BE2C (cell line): ENCODE results near the gene PATJ.

Experiments
- DNase-seq: peaks from one replicate; pipeline ENCODE4 v3.0.0-alpha.2; 2020
- H3K27me3 ChIP-seq: fragments of 250-450 bp; sonication (Bioruptor Pico); 2 replicates; pipeline ENCODE4 v1.5.1; 2020; ENCODE audit warnings: mild to moderate bottlenecking
- H3K36me3 ChIP-seq: fragments of 250-450 bp; sonication (Bioruptor Pico); 2 replicates; pipeline ENCODE4 v1.5.1; 2020; ENCODE audit warnings: mild to moderate bottlenecking
- H3K4me1 ChIP-seq: fragments of 250-450 bp; sonication (Bioruptor Pico); 2 replicates; pipeline ENCODE4 v1.5.1; 2020
- H3K4me3 ChIP-seq: 2 replicates; pipeline ENCODE4 v1.5.1; 2011; ENCODE audit warnings: low read depth, low read length
- H3K9me3 ChIP-seq: fragments of 250-450 bp; sonication (Bioruptor Pico); 2 replicates; pipeline ENCODE4 v1.5.1; 2020
- TF ChIP-seq, protein P1 (sequence below): IDR thresholded peaks from 2 replicates; pipeline ENCODE4 v1.5.1; 2012; ENCODE audit warnings: mild to moderate bottlenecking, low read depth, low read length

PATJ gene

DNA sequence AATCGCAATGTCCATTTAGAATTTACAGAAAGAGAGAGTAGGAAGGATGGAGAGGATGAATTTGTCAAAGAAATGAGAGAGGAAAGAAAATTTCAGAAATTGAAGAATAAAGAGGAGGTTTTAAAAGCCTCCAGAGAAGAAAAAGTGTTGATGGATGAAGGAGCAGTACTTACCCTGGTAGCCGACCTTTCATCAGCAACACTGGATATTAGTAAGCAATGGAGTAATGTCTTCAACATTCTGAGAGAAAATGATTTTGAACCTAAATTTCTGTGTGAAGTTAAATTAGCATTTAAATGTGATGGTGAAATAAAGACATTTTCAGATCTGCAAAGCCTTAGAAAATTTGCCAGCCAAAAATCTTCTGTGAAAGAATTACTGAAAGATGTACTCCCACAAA is 464.9 kb downstream of the PATJ start:
- Histone ChIP-seq H3K4me3 (no peak overlapping the region), H3K4me1 (no peaks in the 10 kb centered on the region), H3K9me3 (no peaks in the 10 kb centered on the region), H3K27me3 (no peaks in the 10 kb centered on the region), H3K36me3 (no peaks in the 10 kb centered on the region)
- TF ChIP-seq, protein P1, sequence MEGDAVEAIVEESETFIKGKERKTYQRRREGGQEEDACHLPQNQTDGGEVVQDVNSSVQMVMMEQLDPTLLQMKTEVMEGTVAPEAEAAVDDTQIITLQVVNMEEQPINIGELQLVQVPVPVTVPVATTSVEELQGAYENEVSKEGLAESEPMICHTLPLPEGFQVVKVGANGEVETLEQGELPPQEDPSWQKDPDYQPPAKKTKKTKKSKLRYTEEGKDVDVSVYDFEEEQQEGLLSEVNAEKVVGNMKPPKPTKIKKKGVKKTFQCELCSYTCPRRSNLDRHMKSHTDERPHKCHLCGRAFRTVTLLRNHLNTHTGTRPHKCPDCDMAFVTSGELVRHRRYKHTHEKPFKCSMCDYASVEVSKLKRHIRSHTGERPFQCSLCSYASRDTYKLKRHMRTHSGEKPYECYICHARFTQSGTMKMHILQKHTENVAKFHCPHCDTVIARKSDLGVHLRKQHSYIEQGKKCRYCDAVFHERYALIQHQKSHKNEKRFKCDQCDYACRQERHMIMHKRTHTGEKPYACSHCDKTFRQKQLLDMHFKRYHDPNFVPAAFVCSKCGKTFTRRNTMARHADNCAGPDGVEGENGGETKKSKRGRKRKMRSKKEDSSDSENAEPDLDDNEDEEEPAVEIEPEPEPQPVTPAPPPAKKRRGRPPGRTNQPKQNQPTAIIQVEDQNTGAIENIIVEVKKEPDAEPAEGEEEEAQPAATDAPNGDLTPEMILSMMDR, result no peak
- DNase-seq, result no peak

DNA sequence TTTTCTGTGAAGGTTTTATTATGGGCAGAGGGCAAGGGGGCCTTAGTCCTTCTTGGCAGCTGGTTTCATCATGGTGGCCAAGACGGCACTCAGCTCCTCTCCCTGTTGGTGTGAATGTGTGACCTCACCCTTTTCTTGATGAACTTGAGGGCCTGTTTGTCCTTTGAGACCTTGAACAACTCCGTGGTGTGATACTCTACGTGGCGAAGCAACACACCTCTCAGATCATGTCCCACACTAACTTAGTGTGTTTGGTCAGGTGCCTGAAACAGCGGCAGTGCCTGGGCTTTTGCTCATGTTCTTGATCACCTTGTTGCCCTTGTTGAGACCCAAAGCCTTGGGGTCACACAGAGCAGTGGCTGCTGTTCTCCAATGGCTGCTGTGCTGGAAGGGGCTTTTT is 465.8 kb downstream of the PATJ start:
- H3K9me3 ChIP-seq, result no peaks in the 10 kb centered on the region
- H3K27me3 ChIP-seq, result no peaks in the 10 kb centered on the region
- TF ChIP-seq, protein P1, result no peak
- DNase-seq, result no peak
- H3K4me3 ChIP-seq, result no peak overlapping the region
- no peaks in the 10 kb centered on the region for H3K36me3 ChIP-seq
- H3K4me1 ChIP-seq, result no peaks in the 10 kb centered on the region

DNA sequence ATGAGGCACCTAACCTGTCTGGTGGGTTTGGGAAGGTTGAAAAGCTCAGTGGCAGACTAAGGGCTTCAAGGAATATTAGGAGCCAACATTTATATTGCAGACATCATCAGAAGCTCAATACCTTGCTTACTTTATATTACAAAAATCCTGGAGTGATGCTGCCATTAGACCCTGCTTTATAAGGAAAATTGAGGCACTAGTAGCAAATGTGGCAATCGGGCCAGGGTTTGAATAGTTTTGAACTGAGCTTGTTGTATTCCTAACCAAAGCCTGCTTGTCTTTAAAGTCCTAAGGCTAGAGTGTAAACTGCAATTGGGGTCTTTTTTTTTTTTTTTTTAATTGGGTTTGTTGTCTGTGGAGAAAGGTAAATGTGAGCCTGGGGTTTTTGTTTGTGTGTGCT is 466.7 kb downstream of the PATJ start:
- H3K36me3 ChIP-seq, result no peaks in the 10 kb centered on the region

DNA sequence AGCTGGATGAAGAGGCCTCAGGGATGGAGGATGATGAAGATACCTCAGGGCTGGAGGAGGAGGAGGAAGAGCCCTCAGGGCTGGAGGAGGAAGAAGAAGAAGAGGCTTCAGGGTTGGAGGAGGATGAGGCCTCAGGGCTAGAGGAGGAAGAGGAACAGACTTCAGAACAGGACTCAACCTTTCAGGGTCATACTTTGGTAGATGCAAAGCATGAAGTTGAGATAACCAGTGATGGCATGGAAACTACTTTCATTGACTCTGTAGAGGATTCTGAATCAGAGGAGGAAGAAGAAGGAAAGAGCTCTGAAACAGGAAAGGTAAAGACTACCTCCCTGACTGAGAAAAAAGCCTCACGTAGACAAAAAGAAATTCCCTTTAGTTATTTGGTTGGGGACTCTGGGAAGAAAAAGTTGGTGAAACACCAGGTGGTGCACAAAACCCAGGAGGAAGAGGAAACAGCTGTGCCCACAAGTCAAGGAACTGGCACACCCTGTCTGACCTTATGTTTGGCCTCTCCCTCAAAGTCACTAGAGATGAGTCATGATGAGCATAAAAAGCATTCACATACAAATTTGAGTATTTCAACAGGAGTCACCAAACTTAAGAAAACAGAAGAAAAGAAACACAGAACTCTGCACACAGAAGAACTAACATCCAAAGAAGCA is 467.8 kb downstream of the PATJ start:
- no peaks in the 10 kb centered on the region for H3K9me3 ChIP-seq
- no peaks in the 10 kb centered on the region for H3K27me3 ChIP-seq
- TF ChIP-seq, protein P1, result no peak
- H3K36me3 ChIP-seq, result no peaks in the 10 kb centered on the region
- no peak overlapping the region for H3K4me3 ChIP-seq
- no peak for DNase-seq
- H3K4me1 ChIP-seq, result no peaks in the 10 kb centered on the region

More for the DNA sequence above, 466.7 kb downstream of the PATJ start:
- H3K9me3 ChIP-seq, result no peaks in the 10 kb centered on the region
- DNase-seq, result no peak
- H3K27me3 ChIP-seq, result no peaks in the 10 kb centered on the region
- H3K4me1 ChIP-seq, result no peaks in the 10 kb centered on the region
- TF ChIP-seq, protein P1, result no peak
- H3K4me3 ChIP-seq, result no peak overlapping the region

DNA sequence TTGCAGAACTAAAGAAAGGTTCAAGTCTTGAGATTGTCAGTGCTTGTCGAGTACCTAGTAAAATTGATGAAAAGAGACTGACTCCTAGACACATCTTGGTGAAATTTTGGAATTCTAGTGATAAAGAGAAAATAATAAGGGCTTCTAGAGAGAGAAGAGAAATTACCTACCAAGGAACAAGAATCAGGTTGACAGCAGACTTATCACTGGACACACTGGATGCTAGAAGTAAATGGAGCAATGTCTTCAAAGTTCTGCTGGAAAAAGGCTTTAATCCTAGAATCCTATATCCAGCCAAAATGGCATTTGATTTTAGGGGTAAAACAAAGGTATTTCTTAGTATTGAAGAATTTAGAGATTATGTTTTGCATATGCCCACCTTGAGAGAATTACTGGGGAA is 468.7 kb downstream of the PATJ start:
- H3K4me1 ChIP-seq, result no peaks in the 10 kb centered on the region
- H3K9me3 ChIP-seq, result no peaks in the 10 kb centered on the region
- no peaks in the 10 kb centered on the region for H3K27me3 ChIP-seq
- TF ChIP-seq, protein P1, result no peak
- H3K4me3 ChIP-seq, result no peak overlapping the region
- no peaks in the 10 kb centered on the region for H3K36me3 ChIP-seq
- DNase-seq, result no peak

DNA sequence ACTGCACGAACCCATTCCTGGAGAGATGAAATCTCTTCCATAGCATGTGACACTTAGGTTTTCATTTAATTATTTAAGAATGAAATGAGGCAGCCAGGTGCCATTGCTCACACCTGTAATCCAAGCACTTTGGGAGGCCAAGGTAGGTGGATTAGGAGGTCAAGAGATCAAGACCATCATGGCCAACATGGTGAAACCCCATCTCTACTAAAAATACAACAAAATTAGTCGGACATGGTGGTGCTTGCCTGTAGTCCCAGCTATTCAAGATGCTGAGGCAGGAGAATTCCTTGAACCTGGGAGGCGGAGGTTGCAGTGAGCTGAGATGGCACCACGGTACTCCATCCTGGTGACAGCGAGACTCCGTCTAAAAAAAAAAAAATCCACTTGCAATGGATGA is 470.1 kb downstream of the PATJ start:
- no peaks in the 10 kb centered on the region for H3K9me3 ChIP-seq
- no peaks in the 10 kb centered on the region for H3K36me3 ChIP-seq
- TF ChIP-seq, protein P1, result no peak
- H3K4me3 ChIP-seq, result no peak overlapping the region
- no peak for DNase-seq
- no peaks in the 10 kb centered on the region for H3K4me1 ChIP-seq
- no peaks in the 10 kb centered on the region for H3K27me3 ChIP-seq
